ENCODE results near the gene AP2B1. TPM values are rescaled to one million over a fixed set of nuclear protein-coding genes. Genes with fewer than 3 reads are reported as not detected.

The AP2B1 gene
- total RNA-seq, 3 donors from 2014 or later, result 119 to 129 (median 126) TPM

GRCh38 chr17:35630530-35631148 is 43.5 kb downstream of the AP2B1 start:
- no peak overlapping the region for H3K4me3 Mint-ChIP-seq
- peaks cover 1% of the 10 kb centered on the region for H3K4me1 Mint-ChIP-seq (ENCODE audit: low read depth)
- ATAC-seq (no peak), DNase-seq (no peak)
- peaks cover 33% of the 10 kb centered on the region for H3K36me3 Mint-ChIP-seq (ENCODE audit: insufficient read depth)
- no peaks in the 10 kb centered on the region for H3K27me3 Mint-ChIP-seq (ENCODE audit: low read depth)
- H3K9me3 Mint-ChIP-seq, result no peaks in the 10 kb centered on the region

GRCh38 chr17:35641032-35641431 is 53.9 kb downstream of the AP2B1 start:
- peaks cover 41% of the 10 kb centered on the region for H3K36me3 Mint-ChIP-seq (ENCODE audit: insufficient read depth)
- no peaks in the 10 kb centered on the region for H3K27me3 Mint-ChIP-seq (ENCODE audit: low read depth)
- DNase-seq (no peak), ATAC-seq (no peak)
- no peaks in the 10 kb centered on the region for H3K9me3 Mint-ChIP-seq
- no peak overlapping the region for H3K4me3 Mint-ChIP-seq
- no peaks in the 10 kb centered on the region for H3K4me1 Mint-ChIP-seq (ENCODE audit: low read depth)

- Mint-ChIP-seq H3K27me3 (ENCODE audit: low read depth) (no peaks in the 10 kb centered on the region), H3K9me3 (no peaks in the 10 kb centered on the region), H3K4me1 (ENCODE audit: low read depth) (no peaks in the 10 kb centered on the region), H3K4me3 (no peak overlapping the region), H3K36me3 (ENCODE audit: insufficient read depth) (peaks cover 34% of the 10 kb centered on the region)
- no peak for ATAC-seq
- no peak for DNase-seq
These were observed 58.8 kb downstream of the AP2B1 start for GRCh38 chr17:35645923-35646322.

- H3K4me1 Mint-ChIP-seq (ENCODE audit: low read depth), result no peaks in the 10 kb centered on the region
- DNase-seq (no peak), ATAC-seq (no peak)
- H3K36me3 Mint-ChIP-seq (ENCODE audit: insufficient read depth), result peaks cover 32% of the 10 kb centered on the region
- H3K4me3 Mint-ChIP-seq, result no peak overlapping the region
- H3K9me3 Mint-ChIP-seq, result no peaks in the 10 kb centered on the region
- no peaks in the 10 kb centered on the region for H3K27me3 Mint-ChIP-seq (ENCODE audit: low read depth)
These were observed 64.3 kb downstream of the AP2B1 start for GRCh38 chr17:35651467-35651866.

- no peak for DNase-seq
- Mint-ChIP-seq H3K27me3 (ENCODE audit: low read depth) (no peaks in the 10 kb centered on the region), H3K4me3 (no peak overlapping the region), H3K4me1 (ENCODE audit: low read depth) (no peaks in the 10 kb centered on the region), H3K9me3 (no peaks in the 10 kb centered on the region), H3K36me3 (ENCODE audit: insufficient read depth) (peaks cover 40% of the 10 kb centered on the region)
- ATAC-seq, result no peak
These were observed 66.7 kb downstream of the AP2B1 start for GRCh38 chr17:35653619-35654361.

- ATAC-seq, result no peak
- Mint-ChIP-seq H3K27me3 (ENCODE audit: low read depth) (no peaks in the 10 kb centered on the region), H3K36me3 (ENCODE audit: insufficient read depth) (peaks cover 49% of the 10 kb centered on the region), H3K4me1 (ENCODE audit: low read depth) (no peaks in the 10 kb centered on the region), H3K9me3 (no peaks in the 10 kb centered on the region), H3K4me3 (no peak overlapping the region)
- no peak for DNase-seq
These were observed 68.2 kb downstream of the AP2B1 start for GRCh38 chr17:35655303-35655702.

- peaks cover 49% of the 10 kb centered on the region for H3K36me3 Mint-ChIP-seq (ENCODE audit: insufficient read depth)
- no peaks in the 10 kb centered on the region for H3K27me3 Mint-ChIP-seq (ENCODE audit: low read depth)
- DNase-seq, result no peak
- H3K4me3 Mint-ChIP-seq, result no peak overlapping the region
- ATAC-seq, result no peak
- no peaks in the 10 kb centered on the region for H3K9me3 Mint-ChIP-seq
- no peaks in the 10 kb centered on the region for H3K4me1 Mint-ChIP-seq (ENCODE audit: low read depth)
These were observed 73.8 kb downstream of the AP2B1 start for GRCh38 chr17:35660902-35661301.

- peaks cover 39% of the 10 kb centered on the region for H3K36me3 Mint-ChIP-seq (ENCODE audit: insufficient read depth)
These were observed 77.6 kb downstream of the AP2B1 start for GRCh38 chr17:35664685-35665084.

GRCh38 chr17:35665662-35666061 is 78.5 kb downstream of the AP2B1 start:
- DNase-seq, result no peak
- Mint-ChIP-seq H3K9me3 (no peaks in the 10 kb centered on the region), H3K4me3 (no peak overlapping the region), H3K27me3 (ENCODE audit: low read depth) (no peaks in the 10 kb centered on the region), H3K36me3 (ENCODE audit: insufficient read depth) (peaks cover 46% of the 10 kb centered on the region), H3K4me1 (ENCODE audit: low read depth) (no peaks in the 10 kb centered on the region)
- ATAC-seq, result no peak

More at GRCh38 chr17:35664685-35665084, 77.6 kb downstream of the AP2B1 start:
- ATAC-seq (no peak), DNase-seq (no peak)
- Mint-ChIP-seq H3K4me3 (no peak overlapping the region), H3K27me3 (ENCODE audit: low read depth) (no peaks in the 10 kb centered on the region), H3K9me3 (no peaks in the 10 kb centered on the region), H3K4me1 (ENCODE audit: low read depth) (no peaks in the 10 kb centered on the region)

GRCh38 chr17:35666070-35666469 is 78.9 kb downstream of the AP2B1 start:
- peaks cover 46% of the 10 kb centered on the region for H3K36me3 Mint-ChIP-seq (ENCODE audit: insufficient read depth)
- H3K27me3 Mint-ChIP-seq (ENCODE audit: low read depth), result no peaks in the 10 kb centered on the region
- DNase-seq, result no peak
- H3K4me1 Mint-ChIP-seq (ENCODE audit: low read depth), result no peaks in the 10 kb centered on the region
- no peak for ATAC-seq
- no peaks in the 10 kb centered on the region for H3K9me3 Mint-ChIP-seq
- no peak overlapping the region for H3K4me3 Mint-ChIP-seq

- no peak overlapping the region for H3K4me3 Mint-ChIP-seq
- no peaks in the 10 kb centered on the region for H3K9me3 Mint-ChIP-seq
- no peak for DNase-seq
- H3K36me3 Mint-ChIP-seq (ENCODE audit: insufficient read depth), result peaks cover 47% of the 10 kb centered on the region
- no peaks in the 10 kb centered on the region for H3K27me3 Mint-ChIP-seq (ENCODE audit: low read depth)
- ATAC-seq, result no peak
- H3K4me1 Mint-ChIP-seq (ENCODE audit: low read depth), result no peaks in the 10 kb centered on the region
These were observed 79.9 kb downstream of the AP2B1 start for GRCh38 chr17:35666967-35667532.

- no peak for ATAC-seq
- H3K4me3 Mint-ChIP-seq, result no peak overlapping the region
- no peaks in the 10 kb centered on the region for H3K4me1 Mint-ChIP-seq (ENCODE audit: low read depth)
These were observed 81.7 kb downstream of the AP2B1 start for GRCh38 chr17:35668802-35669201.

GRCh38 chr17:35674552-35674951 is 87.4 kb downstream of the AP2B1 start:
- Mint-ChIP-seq H3K4me1 (ENCODE audit: low read depth) (peaks cover 2% of the 10 kb centered on the region), H3K36me3 (ENCODE audit: insufficient read depth) (peaks cover 58% of the 10 kb centered on the region), H3K27me3 (ENCODE audit: low read depth) (no peaks in the 10 kb centered on the region), H3K4me3 (no peak overlapping the region), H3K9me3 (no peaks in the 10 kb centered on the region)
- no peak for ATAC-seq
- DNase-seq, result no peak

More at GRCh38 chr17:35668802-35669201, 81.7 kb downstream of the AP2B1 start:
- no peaks in the 10 kb centered on the region for H3K9me3 Mint-ChIP-seq
- DNase-seq, result no peak
- peaks cover 49% of the 10 kb centered on the region for H3K36me3 Mint-ChIP-seq (ENCODE audit: insufficient read depth)
- no peaks in the 10 kb centered on the region for H3K27me3 Mint-ChIP-seq (ENCODE audit: low read depth)

GRCh38 chr17:35676441-35676840 is 89.3 kb downstream of the AP2B1 start:
- peaks cover 50% of the 10 kb centered on the region for H3K36me3 Mint-ChIP-seq (ENCODE audit: insufficient read depth)

More at GRCh38 chr17:35676441-35676840, 89.3 kb downstream of the AP2B1 start:
- Mint-ChIP-seq H3K9me3 (no peaks in the 10 kb centered on the region), H3K4me3 (no peak overlapping the region), H3K4me1 (ENCODE audit: low read depth) (peaks cover 2% of the 10 kb centered on the region), H3K27me3 (ENCODE audit: low read depth) (no peaks in the 10 kb centered on the region)
- ATAC-seq (no peak), DNase-seq (no peak)

All from activated T-cell treated with anti-CD3 and anti-CD28 coated beads, Interleukin-2, amount 50 U/mL, for 4 hours (primary cell).